NT2/D1 (cell line): ENCODE results near the gene ARHGEF4.

Experiments used
- SUZ12 ChIP-seq: IDR thresholded peaks from 2 replicates; pipeline ENCODE4 v1.6.1; 2011; ENCODE audit not compliant: insufficient read length, insufficient read depth; ENCODE audit errors: extremely low read depth
- YY1 ChIP-seq: IDR thresholded peaks from 2 replicates; pipeline ENCODE4 v1.6.1; 2011; ENCODE audit not compliant: insufficient read length, insufficient read depth
- ZNF274 ChIP-seq: IDR thresholded peaks from 2 replicates; pipeline ENCODE4 v1.6.1; 2011; ENCODE audit warnings: mild to moderate bottlenecking, low read depth, low read length

GRCh38 chr2:130832296-130832940 is 4.3 kb upstream of the ARHGEF4 start:
- TF ChIP-seq YY1 (no peak), SUZ12 (no peak), ZNF274 (no peak)
